ENCODE measurements around the gene H2AZ2.
A peak's percentile ranks its signal among the peaks of the same experiment; 100 is the strongest.
"Not testable (repeated sequence)": the region's sequence is repeated elsewhere in the genome, so short reads cannot be mapped to it uniquely, and the experiment has no call there.

H2AZ2 gene

GRCh38 chr7:44870336-44870735 lies 22.4 kb upstream of the H2AZ2 start:
- not testable (repeated sequence) for DNase-seq

- DNase-seq = no peak
Observed at GRCh38 chr7:44867073-44867995, 19.4 kb upstream of the H2AZ2 start.

GRCh38 chr7:44861949-44862348 lies 14.1 kb upstream of the H2AZ2 start:
- DNase-seq = not testable (repeated sequence)

GRCh38 chr7:44858161-44858560 lies 10.3 kb upstream of the H2AZ2 start:
- no peak for DNase-seq

GRCh38 chr7:44854644-44855364 lies 6.9 kb upstream of the H2AZ2 start:
- no peak for DNase-seq

- no peak for DNase-seq
Observed at GRCh38 chr7:44853391-44853790, 5.5 kb upstream of the H2AZ2 start.

- no peak for DNase-seq
Observed at GRCh38 chr7:44852590-44852989, 4.7 kb upstream of the H2AZ2 start.

- no peak for DNase-seq
Observed at GRCh38 chr7:44849885-44850544, 2.1 kb upstream of the H2AZ2 start.

GRCh38 chr7:44849259-44849884 lies 1.5 kb upstream of the H2AZ2 start:
- no peak for DNase-seq

- peak; percentile 89 for DNase-seq
Observed at GRCh38 chr7:44847509-44847919, 373 bp downstream of the H2AZ2 start.

GRCh38 chr7:44846816-44847508 lies 925 bp downstream of the H2AZ2 start:
- DNase-seq = no peak

GRCh38 chr7:44846390-44846789 lies 1.5 kb downstream of the H2AZ2 start:
- peak; percentile 16 for DNase-seq

GRCh38 chr7:44845451-44845850 lies 2.4 kb downstream of the H2AZ2 start:
- no peak for DNase-seq

GRCh38 chr7:44843440-44843839 lies 4.4 kb downstream of the H2AZ2 start:
- DNase-seq = not testable (repeated sequence)

GRCh38 chr7:44842675-44843074 lies 5.2 kb downstream of the H2AZ2 start:
- not testable (repeated sequence) for DNase-seq

- DNase-seq = no peak
Observed at GRCh38 chr7:44838751-44839150, 9.1 kb downstream of the H2AZ2 start.

- DNase-seq = no peak
Observed at GRCh38 chr7:44827567-44827966, 20.3 kb downstream of the H2AZ2 start.

GRCh38 chr7:44824894-44825526 lies 22.9 kb downstream of the H2AZ2 start:
- DNase-seq = no peak

GRCh38 chr7:44823255-44823781 lies 24.6 kb downstream of the H2AZ2 start:
- DNase-seq = no peak

- DNase-seq = no peak
Observed at GRCh38 chr7:44819292-44819691, 28.6 kb downstream of the H2AZ2 start.

- no peak for DNase-seq
Observed at GRCh38 chr7:44814919-44815318, 33.0 kb downstream of the H2AZ2 start.

- DNase-seq = no peak
Observed at GRCh38 chr7:44811571-44811970, 36.3 kb downstream of the H2AZ2 start.

All from CD4-positive, alpha-beta T cell treated with Interferon gamma for 1 hour (primary cell).